Measurements from ENCODE around the gene DTHD1. TPM values are rescaled to one million over a fixed set of nuclear protein-coding genes. Genes with fewer than 3 reads are reported as not detected.

The DTHD1 gene
- total RNA-seq, 1 experiment from 2014 or later = not detected

- DNase-seq = no peak
- Histone ChIP-seq H4K20me1 (ENCODE audit: low read length) (no peaks in the 10 kb centered on the region), H3K4me3 (ENCODE audit: low read length) (no peak overlapping the region), H3K9me2 (replicated peaks; ENCODE audit: low read length) (no peaks in the 10 kb centered on the region), H3K36me3 (ENCODE audit: low read depth, low read length) (no peaks in the 10 kb centered on the region), H3K4me1 (ENCODE audit: insufficient read depth, low read length) (no peaks in the 10 kb centered on the region), H3K27me3 (ENCODE audit: low read length) (no peaks in the 10 kb centered on the region), H3K9ac (ENCODE audit: low read length) (no peak overlapping the region), H3K79me2 (ENCODE audit: low read length) (no peaks in the 10 kb centered on the region), H2AFZ (ENCODE audit: low read length) (no peak overlapping the region), H3F3A (ENCODE audit: low read length, unreplicated experiment) (no peaks in the 10 kb centered on the region), H3K27ac (ENCODE audit: low read length) (no peak overlapping the region), H3K9me3 (ENCODE audit: low read length) (no peaks in the 10 kb centered on the region), H3K4me2 (ENCODE audit: low read length) (no peak overlapping the region)
- TF ChIP-seq EZH2phosphoT487 (IDR thresholded peaks at IDR 0.05; ENCODE audit: borderline replicate concordance, low read length) (no peak), EZH2 (IDR thresholded peaks at IDR 0.05; ENCODE audit: low read length, unreplicated experiment) (no peak)
- TF ChIP-seq, protein P1, sequence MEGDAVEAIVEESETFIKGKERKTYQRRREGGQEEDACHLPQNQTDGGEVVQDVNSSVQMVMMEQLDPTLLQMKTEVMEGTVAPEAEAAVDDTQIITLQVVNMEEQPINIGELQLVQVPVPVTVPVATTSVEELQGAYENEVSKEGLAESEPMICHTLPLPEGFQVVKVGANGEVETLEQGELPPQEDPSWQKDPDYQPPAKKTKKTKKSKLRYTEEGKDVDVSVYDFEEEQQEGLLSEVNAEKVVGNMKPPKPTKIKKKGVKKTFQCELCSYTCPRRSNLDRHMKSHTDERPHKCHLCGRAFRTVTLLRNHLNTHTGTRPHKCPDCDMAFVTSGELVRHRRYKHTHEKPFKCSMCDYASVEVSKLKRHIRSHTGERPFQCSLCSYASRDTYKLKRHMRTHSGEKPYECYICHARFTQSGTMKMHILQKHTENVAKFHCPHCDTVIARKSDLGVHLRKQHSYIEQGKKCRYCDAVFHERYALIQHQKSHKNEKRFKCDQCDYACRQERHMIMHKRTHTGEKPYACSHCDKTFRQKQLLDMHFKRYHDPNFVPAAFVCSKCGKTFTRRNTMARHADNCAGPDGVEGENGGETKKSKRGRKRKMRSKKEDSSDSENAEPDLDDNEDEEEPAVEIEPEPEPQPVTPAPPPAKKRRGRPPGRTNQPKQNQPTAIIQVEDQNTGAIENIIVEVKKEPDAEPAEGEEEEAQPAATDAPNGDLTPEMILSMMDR (conservative IDR thresholded peaks at IDR 0.05; ENCODE audit: low read depth, low read length) = no peak
- intact Hi-C loops (cut with micrococcal nuclease) = no loop called here
- POLR2A ChIA-PET (ENCODE audit: unreplicated experiment) = no interaction called here
- no peak for ATAC-seq
- CTCF ChIA-PET = no interaction called here
- no TSS peak for BruUV-seq (replicated peaks)
These were observed 43.4 kb downstream of the DTHD1 start for GRCh38 chr4:36324808-36325207.

DNA sequence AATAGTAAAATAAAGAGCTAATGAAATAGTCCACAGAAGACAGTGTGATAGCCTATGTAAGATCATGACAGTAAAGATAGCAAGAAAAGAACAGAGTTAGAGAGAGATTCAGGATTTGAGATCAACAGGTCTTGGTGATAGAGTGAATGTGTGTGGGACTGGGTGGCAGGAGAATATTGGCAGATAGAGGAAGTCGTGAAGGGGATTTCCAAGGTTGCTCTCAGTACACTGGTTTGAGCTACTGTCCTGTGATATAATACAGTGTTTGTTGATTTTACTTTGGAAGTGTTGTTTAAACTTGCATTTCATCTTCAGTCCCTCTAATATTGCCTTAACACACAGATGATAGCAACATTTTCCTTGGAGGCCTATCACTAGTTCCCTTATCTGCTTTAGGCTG lies 44.1 kb downstream of the DTHD1 start:
- TF ChIP-seq EZH2phosphoT487 (IDR thresholded peaks at IDR 0.05; ENCODE audit: borderline replicate concordance, low read length) (no peak), EZH2 (IDR thresholded peaks at IDR 0.05; ENCODE audit: low read length, unreplicated experiment) (no peak)
- TF ChIP-seq, protein P1 (conservative IDR thresholded peaks at IDR 0.05; ENCODE audit: low read depth, low read length) = no peak
- Histone ChIP-seq H3K9me2 (replicated peaks; ENCODE audit: low read length) (no peaks in the 10 kb centered on the region), H2AFZ (ENCODE audit: low read length) (no peak overlapping the region), H3F3A (ENCODE audit: low read length, unreplicated experiment) (no peaks in the 10 kb centered on the region), H3K4me3 (ENCODE audit: low read length) (no peak overlapping the region), H4K20me1 (ENCODE audit: low read length) (no peaks in the 10 kb centered on the region), H3K36me3 (ENCODE audit: low read depth, low read length) (no peaks in the 10 kb centered on the region), H3K9ac (ENCODE audit: low read length) (no peak overlapping the region), H3K9me3 (ENCODE audit: low read length) (no peaks in the 10 kb centered on the region), H3K27me3 (ENCODE audit: low read length) (no peaks in the 10 kb centered on the region), H3K4me1 (ENCODE audit: insufficient read depth, low read length) (no peaks in the 10 kb centered on the region), H3K4me2 (ENCODE audit: low read length) (no peak overlapping the region), H3K27ac (ENCODE audit: low read length) (no peak overlapping the region), H3K79me2 (ENCODE audit: low read length) (no peaks in the 10 kb centered on the region)
- ATAC-seq (no peak), DNase-seq (no peak)
- POLR2A ChIA-PET (ENCODE audit: unreplicated experiment) = interaction anchor here (0.5 kb wide), 1 partner anchor 81 kb away, joined by 4 read pairs; the partner anchor contains the start of gene ARAP2
- no TSS peak for BruUV-seq (replicated peaks)
- intact Hi-C loops (cut with micrococcal nuclease) = no loop called here
- CTCF ChIA-PET = no interaction called here

- Histone ChIP-seq H3K36me3 (ENCODE audit: low read depth, low read length) (no peaks in the 10 kb centered on the region), H3F3A (ENCODE audit: low read length, unreplicated experiment) (no peaks in the 10 kb centered on the region)
- CTCF ChIA-PET = no interaction called here
These were observed 44.5 kb downstream of the DTHD1 start for GRCh38 chr4:36325926-36326325.

More at GRCh38 chr4:36325926-36326325, 44.5 kb downstream of the DTHD1 start:
- H3K4me1 ChIP-seq (ENCODE audit: insufficient read depth, low read length) = no peaks in the 10 kb centered on the region
- H2AFZ ChIP-seq (ENCODE audit: low read length) = no peak overlapping the region
- no peaks in the 10 kb centered on the region for H3K27me3 ChIP-seq (ENCODE audit: low read length)
- no peak overlapping the region for H3K4me2 ChIP-seq (ENCODE audit: low read length)
- no peak overlapping the region for H3K4me3 ChIP-seq (ENCODE audit: low read length)
- H3K9ac ChIP-seq (ENCODE audit: low read length) = no peak overlapping the region
- no peaks in the 10 kb centered on the region for H3K79me2 ChIP-seq (ENCODE audit: low read length)
- H3K9me3 ChIP-seq (ENCODE audit: low read length) = no peaks in the 10 kb centered on the region
- ATAC-seq = no peak
- intact Hi-C loops (cut with micrococcal nuclease) = no loop called here
- H4K20me1 ChIP-seq (ENCODE audit: low read length) = no peaks in the 10 kb centered on the region
- H3K27ac ChIP-seq (ENCODE audit: low read length) = no peak overlapping the region
- H3K9me2 ChIP-seq (replicated peaks; ENCODE audit: low read length) = no peaks in the 10 kb centered on the region
- TF ChIP-seq EZH2phosphoT487 (IDR thresholded peaks at IDR 0.05; ENCODE audit: borderline replicate concordance, low read length) = no peak
- TF ChIP-seq EZH2 (IDR thresholded peaks at IDR 0.05; ENCODE audit: low read length, unreplicated experiment) = no peak
- TF ChIP-seq, protein P1 (conservative IDR thresholded peaks at IDR 0.05; ENCODE audit: low read depth, low read length) = no peak
- BruUV-seq (replicated peaks) = no TSS peak
- no peak for DNase-seq
- POLR2A ChIA-PET (ENCODE audit: unreplicated experiment) = no interaction called here

Data from PC-3 (cell line).